ENCODE results near the gene PIK3IP1. TPM values are rescaled to one million over a fixed set of nuclear protein-coding genes. Genes with fewer than 3 reads are reported as not detected.
A peak's percentile ranks its signal among the peaks of the same experiment; 100 is the strongest.

PIK3IP1 gene
- total and polyA plus RNA-seq, 8 donors = 3.5 to 53.0 (median 8.1) TPM

GRCh38 chr22:31233001-31233400, 59.3 kb downstream of the PIK3IP1 start:
- Histone ChIP-seq H3K4me3 (no peak overlapping the region), H3K27ac (peak overlapping the region in 4 of 5 donors; percentile 27 to 86 (median 70)), H3K4me1 (peaks cover 47 to 80% (median 71%) of the 10 kb centered on the region in 4 donors), H3K9me3 (no peaks in the 10 kb centered on the region), H3K36me3 (peaks cover 0 to 20% (median 3%) of the 10 kb centered on the region in 4 donors), H3K27me3 (no peaks in the 10 kb centered on the region)
- WGBS, 5 donors = 67 to 76% (median 68%) methylated on average over 3 of the region's 3 CpGs
- DNase-seq = no peak
- intact Hi-C loops (cut with DNase I; ENCODE audit: low total_unique reads) = no loop called here
- TF ChIP-seq EP300 (IDR thresholded peaks at IDR 0.05) = no peak
- TF ChIP-seq POLR2AphosphoS5 (IDR thresholded peaks at IDR 0.05) = no peak
- TF ChIP-seq POLR2A (IDR thresholded peaks at IDR 0.05) = no peak
- TF ChIP-seq, protein P1, sequence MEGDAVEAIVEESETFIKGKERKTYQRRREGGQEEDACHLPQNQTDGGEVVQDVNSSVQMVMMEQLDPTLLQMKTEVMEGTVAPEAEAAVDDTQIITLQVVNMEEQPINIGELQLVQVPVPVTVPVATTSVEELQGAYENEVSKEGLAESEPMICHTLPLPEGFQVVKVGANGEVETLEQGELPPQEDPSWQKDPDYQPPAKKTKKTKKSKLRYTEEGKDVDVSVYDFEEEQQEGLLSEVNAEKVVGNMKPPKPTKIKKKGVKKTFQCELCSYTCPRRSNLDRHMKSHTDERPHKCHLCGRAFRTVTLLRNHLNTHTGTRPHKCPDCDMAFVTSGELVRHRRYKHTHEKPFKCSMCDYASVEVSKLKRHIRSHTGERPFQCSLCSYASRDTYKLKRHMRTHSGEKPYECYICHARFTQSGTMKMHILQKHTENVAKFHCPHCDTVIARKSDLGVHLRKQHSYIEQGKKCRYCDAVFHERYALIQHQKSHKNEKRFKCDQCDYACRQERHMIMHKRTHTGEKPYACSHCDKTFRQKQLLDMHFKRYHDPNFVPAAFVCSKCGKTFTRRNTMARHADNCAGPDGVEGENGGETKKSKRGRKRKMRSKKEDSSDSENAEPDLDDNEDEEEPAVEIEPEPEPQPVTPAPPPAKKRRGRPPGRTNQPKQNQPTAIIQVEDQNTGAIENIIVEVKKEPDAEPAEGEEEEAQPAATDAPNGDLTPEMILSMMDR (IDR thresholded peaks at IDR 0.05) = no peak

Small RNA genes lying within 50 kb of the gene (small RNA-seq; reads per million reads assigned to genes)
- gene RNA5SP496 = 0 reads per million in 4 donors

Other genes with a start within 250 kb of the PIK3IP1 start
- gene SMTN, start 211.2 kb downstream of the PIK3IP1 start, total RNA-seq = 100 to 1,000 TPM; 120 to 607 (median 406) TPM
- 100 to 1,000 TPM in 1 of 3 donors, 10 to 100 TPM in 2; 51.5 to 424 (median 78.5) TPM for gene SMTN, start 211.2 kb downstream of the PIK3IP1 start, polyA plus RNA-seq
- gene SELENOM, start 184.9 kb downstream of the PIK3IP1 start, total RNA-seq = 1,000 to 10,000 TPM in 1 of 5 donors, 100 to 1,000 TPM in 3, 10 to 100 TPM in 1; 59.8 to 1,443 (median 573) TPM
- gene SELENOM, start 184.9 kb downstream of the PIK3IP1 start, polyA plus RNA-seq = 100 to 1,000 TPM; 243 to 454 (median 300) TPM
- 10 to 100 TPM in 2 of 5 donors, 1 to 10 TPM in 3; 1.8 to 34.4 (median 9.6) TPM for gene INPP5J, start 169.5 kb downstream of the PIK3IP1 start, total RNA-seq
- 1 to 10 TPM; 5.5 to 9.5 (median 7.5) TPM for gene INPP5J, start 169.5 kb downstream of the PIK3IP1 start, polyA plus RNA-seq
- gene PLA2G3, start 152.0 kb downstream of the PIK3IP1 start, total RNA-seq = not detected
- gene PLA2G3, start 152.0 kb downstream of the PIK3IP1 start, polyA plus RNA-seq = 1 to 10 TPM in 1 of 3 donors, under 1 TPM in 1, not detected in 1; 0.75 to 2.5 TPM
- 10 to 100 TPM in 4 of 5 donors, 1 to 10 TPM in 1; 3.5 to 35.7 (median 24.4) TPM for gene RNF185, start 132.3 kb downstream of the PIK3IP1 start, total RNA-seq
- 10 to 100 TPM; 18.9 to 25.4 (median 19.2) TPM for gene RNF185, start 132.3 kb downstream of the PIK3IP1 start, polyA plus RNA-seq
- gene LIMK2, start 80.2 kb downstream of the PIK3IP1 start, total RNA-seq = 100 to 1,000 TPM in 3 of 5 donors, 10 to 100 TPM in 2; 96.3 to 541 (median 124) TPM
- 10 to 100 TPM; 19.9 to 26.6 (median 24.0) TPM for gene LIMK2, start 80.2 kb downstream of the PIK3IP1 start, polyA plus RNA-seq
- gene PATZ1, start 53.9 kb upstream of the PIK3IP1 start, total RNA-seq = 10 to 100 TPM in 3 of 5 donors, 1 to 10 TPM in 2; 4.9 to 20.9 (median 14.1) TPM
- 10 to 100 TPM in 2 of 3 donors, 1 to 10 TPM in 1; 7.8 to 21.1 (median 13.8) TPM for gene PATZ1, start 53.9 kb upstream of the PIK3IP1 start, polyA plus RNA-seq
- 10 to 100 TPM in 4 of 5 donors, 1 to 10 TPM in 1; 9.4 to 62.2 (median 35.0) TPM for gene DRG1, start 107.1 kb upstream of the PIK3IP1 start, total RNA-seq
- gene DRG1, start 107.1 kb upstream of the PIK3IP1 start, polyA plus RNA-seq = 10 to 100 TPM; 43.9 to 51.2 (median 46.2) TPM
- gene EIF4ENIF1, start 197.4 kb upstream of the PIK3IP1 start, total RNA-seq = 10 to 100 TPM in 4 of 5 donors, 1 to 10 TPM in 1; 7.8 to 32.6 (median 19.3) TPM
- 10 to 100 TPM in 1 of 3 donors, 1 to 10 TPM in 2; 8.0 to 10.2 (median 8.1) TPM for gene EIF4ENIF1, start 197.4 kb upstream of the PIK3IP1 start, polyA plus RNA-seq
- 100 to 1,000 TPM in 1 of 5 donors, 10 to 100 TPM in 4; 28.4 to 194 (median 42.6) TPM for gene SFI1, start 204.0 kb upstream of the PIK3IP1 start, total RNA-seq
- 10 to 100 TPM; 11.3 to 23.7 (median 15.1) TPM for gene SFI1, start 204.0 kb upstream of the PIK3IP1 start, polyA plus RNA-seq